ENCODE data around the gene CXCR5. TPM values are rescaled to one million over a fixed set of nuclear protein-coding genes. Genes with fewer than 3 reads are reported as not detected.

CXCR5 gene
- total and polyA plus RNA-seq, 10 of the 15 experiments (the other 5 are each of a cell fraction or from before 2014, with no cell fraction given), result 0.03 to 0.63 (median 0.25) TPM

DNA sequence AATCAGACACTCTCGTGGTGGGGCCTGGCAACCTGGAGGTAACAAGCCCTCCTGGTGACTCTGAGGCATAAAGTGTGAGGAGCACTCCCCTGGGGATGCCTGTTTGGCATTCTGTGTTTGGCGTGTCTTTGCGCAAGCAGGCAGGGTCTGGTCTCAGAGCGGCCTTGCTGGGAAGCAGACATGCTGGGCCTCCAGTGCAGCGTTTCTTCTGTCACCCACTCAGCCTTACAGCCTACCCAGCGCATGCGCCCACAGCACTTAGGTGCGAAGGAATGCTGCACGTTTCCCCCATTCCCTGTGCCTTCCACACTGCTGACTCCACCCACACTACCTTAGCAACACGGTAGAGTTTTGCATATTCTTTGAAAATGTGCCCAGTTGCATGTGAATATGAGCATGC is 7.4 kb upstream of the CXCR5 start (continued):
- TF ChIP-seq, protein P1, sequence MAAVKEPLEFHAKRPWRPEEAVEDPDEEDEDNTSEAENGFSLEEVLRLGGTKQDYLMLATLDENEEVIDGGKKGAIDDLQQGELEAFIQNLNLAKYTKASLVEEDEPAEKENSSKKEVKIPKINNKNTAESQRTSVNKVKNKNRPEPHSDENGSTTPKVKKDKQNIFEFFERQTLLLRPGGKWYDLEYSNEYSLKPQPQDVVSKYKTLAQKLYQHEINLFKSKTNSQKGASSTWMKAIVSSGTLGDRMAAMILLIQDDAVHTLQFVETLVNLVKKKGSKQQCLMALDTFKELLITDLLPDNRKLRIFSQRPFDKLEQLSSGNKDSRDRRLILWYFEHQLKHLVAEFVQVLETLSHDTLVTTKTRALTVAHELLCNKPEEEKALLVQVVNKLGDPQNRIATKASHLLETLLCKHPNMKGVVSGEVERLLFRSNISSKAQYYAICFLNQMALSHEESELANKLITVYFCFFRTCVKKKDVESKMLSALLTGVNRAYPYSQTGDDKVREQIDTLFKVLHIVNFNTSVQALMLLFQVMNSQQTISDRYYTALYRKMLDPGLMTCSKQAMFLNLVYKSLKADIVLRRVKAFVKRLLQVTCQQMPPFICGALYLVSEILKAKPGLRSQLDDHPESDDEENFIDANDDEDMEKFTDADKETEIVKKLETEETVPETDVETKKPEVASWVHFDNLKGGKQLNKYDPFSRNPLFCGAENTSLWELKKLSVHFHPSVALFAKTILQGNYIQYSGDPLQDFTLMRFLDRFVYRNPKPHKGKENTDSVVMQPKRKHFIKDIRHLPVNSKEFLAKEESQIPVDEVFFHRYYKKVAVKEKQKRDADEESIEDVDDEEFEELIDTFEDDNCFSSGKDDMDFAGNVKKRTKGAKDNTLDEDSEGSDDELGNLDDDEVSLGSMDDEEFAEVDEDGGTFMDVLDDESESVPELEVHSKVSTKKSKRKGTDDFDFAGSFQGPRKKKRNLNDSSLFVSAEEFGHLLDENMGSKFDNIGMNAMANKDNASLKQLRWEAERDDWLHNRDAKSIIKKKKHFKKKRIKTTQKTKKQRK (IDR thresholded peaks at IDR 0.05; ENCODE audit: low read depth, low read length), result no peak
- TF ChIP-seq TBL1XR1 (IDR thresholded peaks at IDR 0.05; ENCODE audit: low read depth, low read length) (no peak), TCF12 (IDR thresholded peaks at IDR 0.05; ENCODE audit: low read depth, low read length) (no peak), JUNB (IDR thresholded peaks at IDR 0.05) (no peak), RB1 (IDR thresholded peaks at IDR 0.05; ENCODE audit: borderline replicate concordance) (no peak), GABPA (IDR thresholded peaks at IDR 0.05; ENCODE audit: low read depth) (no peak)
- TF ChIP-seq, protein P2, sequence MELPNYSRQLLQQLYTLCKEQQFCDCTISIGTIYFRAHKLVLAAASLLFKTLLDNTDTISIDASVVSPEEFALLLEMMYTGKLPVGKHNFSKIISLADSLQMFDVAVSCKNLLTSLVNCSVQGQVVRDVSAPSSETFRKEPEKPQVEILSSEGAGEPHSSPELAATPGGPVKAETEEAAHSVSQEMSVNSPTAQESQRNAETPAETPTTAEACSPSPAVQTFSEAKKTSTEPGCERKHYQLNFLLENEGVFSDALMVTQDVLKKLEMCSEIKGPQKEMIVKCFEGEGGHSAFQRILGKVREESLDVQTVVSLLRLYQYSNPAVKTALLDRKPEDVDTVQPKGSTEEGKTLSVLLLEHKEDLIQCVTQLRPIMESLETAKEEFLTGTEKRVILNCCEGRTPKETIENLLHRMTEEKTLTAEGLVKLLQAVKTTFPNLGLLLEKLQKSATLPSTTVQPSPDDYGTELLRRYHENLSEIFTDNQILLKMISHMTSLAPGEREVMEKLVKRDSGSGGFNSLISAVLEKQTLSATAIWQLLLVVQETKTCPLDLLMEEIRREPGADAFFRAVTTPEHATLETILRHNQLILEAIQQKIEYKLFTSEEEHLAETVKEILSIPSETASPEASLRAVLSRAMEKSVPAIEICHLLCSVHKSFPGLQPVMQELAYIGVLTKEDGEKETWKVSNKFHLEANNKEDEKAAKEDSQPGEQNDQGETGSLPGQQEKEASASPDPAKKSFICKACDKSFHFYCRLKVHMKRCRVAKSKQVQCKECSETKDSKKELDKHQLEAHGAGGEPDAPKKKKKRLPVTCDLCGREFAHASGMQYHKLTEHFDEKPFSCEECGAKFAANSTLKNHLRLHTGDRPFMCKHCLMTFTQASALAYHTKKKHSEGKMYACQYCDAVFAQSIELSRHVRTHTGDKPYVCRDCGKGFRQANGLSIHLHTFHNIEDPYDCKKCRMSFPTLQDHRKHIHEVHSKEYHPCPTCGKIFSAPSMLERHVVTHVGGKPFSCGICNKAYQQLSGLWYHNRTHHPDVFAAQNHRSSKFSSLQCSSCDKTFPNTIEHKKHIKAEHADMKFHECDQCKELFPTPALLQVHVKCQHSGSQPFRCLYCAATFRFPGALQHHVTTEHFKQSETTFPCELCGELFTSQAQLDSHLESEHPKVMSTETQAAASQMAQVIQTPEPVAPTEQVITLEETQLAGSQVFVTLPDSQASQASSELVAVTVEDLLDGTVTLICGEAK (IDR thresholded peaks at IDR 0.05; ENCODE audit: borderline replicate concordance), result no peak
